Loucy (cell line): ENCODE results near the gene SMYD5.

ENCODE experiments used
- H2AFZ ChIP-seq: fragments of 200-600 bp; sonication (generic); 2 replicates; pipeline ENCODE4 v1.6.0; 2016; ENCODE audit warnings: antibody characterized with exemption, mild to moderate bottlenecking, low read length, moderate library complexity
- H3F3A ChIP-seq: fragments of 200-600 bp; 2 replicates; pipeline ENCODE4 v1.6.0; 2016; ENCODE audit warnings: antibody characterized with exemption, low read depth, mild to moderate bottlenecking
- H3K27me3 ChIP-seq: fragments of 200-600 bp; sonication (generic); 2 replicates; pipeline ENCODE4 v1.6.1; 2014; ENCODE audit warnings: low read length, mild to moderate bottlenecking; ENCODE audit not compliant: insufficient read depth, poor library complexity, severe bottlenecking
- H3K36me3 ChIP-seq: fragments of 200-600 bp; sonication (generic); 2 replicates; pipeline ENCODE4 v1.6.1; 2016; ENCODE audit warnings: low read length; ENCODE audit not compliant: insufficient read depth
- H3K4me1 ChIP-seq: fragments of 200-600 bp; sonication (generic); 2 replicates; pipeline ENCODE4 v1.5.1; 2014; ENCODE audit warnings: low read length, mild to moderate bottlenecking; ENCODE audit not compliant: insufficient read depth, poor library complexity, severe bottlenecking
- H3K4me2 ChIP-seq: fragments of 200-600 bp; sonication (generic); 2 replicates; pipeline ENCODE4 v1.6.0; 2014; ENCODE audit warnings: antibody characterized with exemption, low read length, low read depth, mild to moderate bottlenecking; ENCODE audit not compliant: poor library complexity, severe bottlenecking
- H3K4me3 ChIP-seq: fragments of 200-600 bp; sonication (generic); 2 replicates; pipeline ENCODE4 v1.5.1; 2014; ENCODE audit warnings: low read length, mild to moderate bottlenecking, mixed read lengths; ENCODE audit not compliant: poor library complexity, severe bottlenecking
- H3K79me2 ChIP-seq: fragments of 200-600 bp; sonication (generic); 2 replicates; pipeline ENCODE4 v1.6.1; 2014; ENCODE audit warnings: low read length; ENCODE audit not compliant: insufficient read depth
- H3K9ac ChIP-seq: fragments of 200-600 bp; sonication (generic); 2 replicates; pipeline ENCODE4 v1.6.0; 2014; ENCODE audit warnings: mild to moderate bottlenecking, low read depth, low read length, moderate library complexity; ENCODE audit not compliant: poor library complexity, severe bottlenecking
- H3K9me2 ChIP-seq: fragments of 200-600 bp; sonication (generic); replicated peaks from 2 replicates; pipeline ENCODE4 v1.6.1; 2016; ENCODE audit warnings: low read depth, low read length, mixed read lengths
- H3K9me3 ChIP-seq: fragments of 200-600 bp; sonication (generic); 2 replicates; pipeline ENCODE4 v1.6.1; 2014; ENCODE audit warnings: mild to moderate bottlenecking, antibody characterized with exemption, low read length, low read depth; ENCODE audit not compliant: insufficient read depth
- H4K20me1 ChIP-seq: fragments of 200-600 bp; sonication (generic); 2 replicates; pipeline ENCODE4 v1.6.0; 2014; ENCODE audit warnings: antibody characterized with exemption, low read length, mild to moderate bottlenecking; ENCODE audit not compliant: insufficient read depth, poor library complexity, severe bottlenecking
- EZH2phosphoT487 ChIP-seq: fragments of 200-600 bp; IDR thresholded peaks from 2 replicates; pipeline ENCODE4 v1.6.1; 2018; ENCODE audit warnings: antibody characterized with exemption, mild to moderate bottlenecking, moderate library complexity, borderline replicate concordance
- TF ChIP-seq, protein P1 (sequence below): fragments of 200-600 bp; sonication (generic); conservative IDR thresholded peaks from 2 replicates; pipeline ENCODE4 v1.5.1; 2014; ENCODE audit warnings: mild to moderate bottlenecking, antibody characterized with exemption, low read length

The SMYD5 gene

DNA sequence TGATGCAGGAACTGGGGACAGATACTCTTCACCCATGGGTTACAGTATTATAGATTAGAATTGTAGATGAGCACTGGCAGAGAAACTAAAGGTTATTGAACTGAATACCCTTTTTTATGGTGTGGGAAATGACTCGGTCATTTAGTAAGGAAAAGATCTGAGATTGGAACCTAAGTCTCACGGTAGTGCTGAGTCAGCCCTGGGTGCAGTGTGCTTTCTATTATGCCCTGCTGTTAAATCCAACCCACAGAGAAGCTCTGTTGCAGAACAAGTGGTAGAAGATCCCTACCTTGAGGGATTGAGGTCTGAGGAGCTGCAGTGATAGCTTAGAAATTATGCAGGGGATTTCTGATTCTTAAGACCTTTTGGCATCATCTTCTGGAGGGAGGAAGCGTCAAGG, 32.8 kb downstream of the SMYD5 start:
- TF ChIP-seq, protein P1, sequence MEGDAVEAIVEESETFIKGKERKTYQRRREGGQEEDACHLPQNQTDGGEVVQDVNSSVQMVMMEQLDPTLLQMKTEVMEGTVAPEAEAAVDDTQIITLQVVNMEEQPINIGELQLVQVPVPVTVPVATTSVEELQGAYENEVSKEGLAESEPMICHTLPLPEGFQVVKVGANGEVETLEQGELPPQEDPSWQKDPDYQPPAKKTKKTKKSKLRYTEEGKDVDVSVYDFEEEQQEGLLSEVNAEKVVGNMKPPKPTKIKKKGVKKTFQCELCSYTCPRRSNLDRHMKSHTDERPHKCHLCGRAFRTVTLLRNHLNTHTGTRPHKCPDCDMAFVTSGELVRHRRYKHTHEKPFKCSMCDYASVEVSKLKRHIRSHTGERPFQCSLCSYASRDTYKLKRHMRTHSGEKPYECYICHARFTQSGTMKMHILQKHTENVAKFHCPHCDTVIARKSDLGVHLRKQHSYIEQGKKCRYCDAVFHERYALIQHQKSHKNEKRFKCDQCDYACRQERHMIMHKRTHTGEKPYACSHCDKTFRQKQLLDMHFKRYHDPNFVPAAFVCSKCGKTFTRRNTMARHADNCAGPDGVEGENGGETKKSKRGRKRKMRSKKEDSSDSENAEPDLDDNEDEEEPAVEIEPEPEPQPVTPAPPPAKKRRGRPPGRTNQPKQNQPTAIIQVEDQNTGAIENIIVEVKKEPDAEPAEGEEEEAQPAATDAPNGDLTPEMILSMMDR, result no peak
- no peak for TF ChIP-seq EZH2phosphoT487

DNA sequence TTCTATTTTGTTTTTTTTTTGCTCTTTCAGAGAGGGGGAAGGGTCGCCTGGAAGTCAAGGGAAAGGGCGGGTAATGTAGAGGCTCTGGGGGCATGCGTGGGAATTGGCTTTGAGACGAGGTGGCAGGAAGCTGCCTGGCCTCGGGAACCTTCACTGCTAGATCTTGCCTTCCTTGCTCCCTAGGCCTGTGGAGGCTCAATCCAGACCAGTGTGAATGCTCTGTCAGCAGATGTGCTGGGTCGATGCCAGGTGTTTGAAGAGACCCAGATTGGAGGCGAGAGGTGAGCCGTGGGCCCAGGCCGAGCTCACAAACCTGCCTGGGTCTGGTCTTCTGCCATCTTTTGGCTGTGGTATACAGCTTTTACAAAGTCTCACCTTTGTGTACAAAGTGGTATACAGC, 35.6 kb downstream of the SMYD5 start:
- peaks cover 99% of the 10 kb centered on the region for H3K36me3 ChIP-seq
- H2AFZ ChIP-seq, result no peak overlapping the region
- H3K79me2 ChIP-seq, result peaks cover 21% of the 10 kb centered on the region
- no peaks in the 10 kb centered on the region for H3K4me1 ChIP-seq
- no peak overlapping the region for H3K4me2 ChIP-seq
- TF ChIP-seq EZH2phosphoT487, result no peak
- TF ChIP-seq, protein P1, result no peak
- H3K9ac ChIP-seq, result no peak overlapping the region
- no peaks in the 10 kb centered on the region for H3K9me3 ChIP-seq
- no peaks in the 10 kb centered on the region for H3F3A ChIP-seq
- H4K20me1 ChIP-seq, result peaks cover 28% of the 10 kb centered on the region
- no peaks in the 10 kb centered on the region for H3K27me3 ChIP-seq
- no peak overlapping the region for H3K4me3 ChIP-seq
- H3K9me2 ChIP-seq, result no peaks in the 10 kb centered on the region

More for the DNA sequence above, 32.8 kb downstream of the SMYD5 start:
- no peaks in the 10 kb centered on the region for H3K27me3 ChIP-seq
- no peak overlapping the region for H3K4me3 ChIP-seq
- H3K79me2 ChIP-seq, result peaks cover 46% of the 10 kb centered on the region
- H3F3A ChIP-seq, result no peaks in the 10 kb centered on the region
- H4K20me1 ChIP-seq, result peaks cover 51% of the 10 kb centered on the region
- no peaks in the 10 kb centered on the region for H3K9me2 ChIP-seq
- no peak overlapping the region for H3K9ac ChIP-seq
- H3K9me3 ChIP-seq, result no peaks in the 10 kb centered on the region
- peaks cover 14% of the 10 kb centered on the region for H3K4me1 ChIP-seq
- no peak overlapping the region for H2AFZ ChIP-seq
- H3K36me3 ChIP-seq, result peaks cover 92% of the 10 kb centered on the region
- H3K4me2 ChIP-seq, result no peak overlapping the region

DNA sequence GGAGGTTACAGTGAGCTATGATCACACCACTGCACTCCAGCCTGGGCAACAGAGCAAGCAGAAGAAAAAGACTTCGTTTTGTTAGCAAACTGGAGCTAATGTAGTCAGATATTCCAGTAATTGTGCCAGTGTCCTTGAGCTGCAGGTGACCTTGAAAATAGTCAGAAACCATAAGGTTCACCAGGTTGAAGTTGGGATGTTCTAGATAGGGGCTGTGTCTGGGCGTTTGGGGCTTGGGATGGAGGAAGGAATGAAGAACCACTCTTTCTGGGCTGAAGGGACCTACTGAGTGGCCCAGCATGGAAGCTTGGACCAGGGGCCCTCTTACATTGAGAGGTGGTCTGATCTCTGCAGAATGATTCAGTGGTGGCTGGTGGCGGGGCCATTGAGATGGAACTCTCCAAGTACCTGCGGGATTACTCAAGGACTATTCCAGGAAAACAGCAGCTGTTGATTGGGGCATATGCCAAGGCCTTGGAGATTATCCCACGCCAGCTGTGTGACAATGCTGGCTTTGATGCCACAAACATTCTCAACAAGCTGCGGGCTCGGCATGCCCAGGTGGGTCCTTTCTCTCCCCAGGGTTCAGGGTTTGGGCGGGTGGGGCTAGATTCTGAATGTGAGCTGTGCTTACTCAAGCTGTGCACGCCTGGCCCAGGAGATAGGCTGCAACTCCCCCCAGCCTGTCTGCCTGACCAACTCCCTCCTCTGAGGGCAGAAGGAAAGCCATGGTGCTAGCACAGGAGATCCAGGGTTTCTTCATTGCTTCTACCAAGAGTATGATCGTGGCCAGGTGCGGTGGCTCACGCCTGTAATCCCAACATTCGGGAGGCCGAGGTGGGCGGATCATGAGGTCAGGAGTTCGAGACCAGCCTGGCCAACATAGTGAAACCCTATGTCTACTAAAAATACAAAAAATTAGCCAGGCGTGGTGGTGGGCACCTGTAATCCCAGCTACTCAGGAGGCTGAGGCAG, 37.1 kb downstream of the SMYD5 start:
- no peak overlapping the region for H3K4me2 ChIP-seq
- H2AFZ ChIP-seq, result no peak overlapping the region
- no peak overlapping the region for H3K4me3 ChIP-seq
- no peaks in the 10 kb centered on the region for H3K4me1 ChIP-seq
- TF ChIP-seq EZH2phosphoT487, result no peak
- TF ChIP-seq, protein P1, result no peak
- H3K9ac ChIP-seq, result no peak overlapping the region
- H3K79me2 ChIP-seq, result peaks cover 6% of the 10 kb centered on the region; the same call in 1 of the 2 replicates
- peaks cover 12% of the 10 kb centered on the region for H4K20me1 ChIP-seq
- no peaks in the 10 kb centered on the region for H3K9me2 ChIP-seq
- H3K9me3 ChIP-seq, result no peaks in the 10 kb centered on the region
- no peaks in the 10 kb centered on the region for H3F3A ChIP-seq
- no peaks in the 10 kb centered on the region for H3K27me3 ChIP-seq
- peaks cover 93% of the 10 kb centered on the region; the same call in 1 of the 2 replicates for H3K36me3 ChIP-seq
